ENCODE data around the gene GLI2. TPM values are rescaled to one million over a fixed set of nuclear protein-coding genes. Genes with fewer than 3 reads are reported as not detected.

The GLI2 gene
- polyA plus RNA-seq, 3 donors, result not detected

GRCh38 chr2:120758181-120759144 lies 22.8 kb downstream of the GLI2 start:
- intact Hi-C loops (cut with micrococcal nuclease), result no loop called here
- H3K9me3 ChIP-seq (replicated peaks in 1 of 2; ENCODE audit: control insufficient read depth in 1 of 2, insufficient read depth in 1 of 2, low read length in 2 of 2), result no peaks in the 10 kb centered on the region
- Mint-ChIP-seq H3K4me1 (no peaks in the 10 kb centered on the region), H3K9me3 (peaks cover 0 to 7% (median 2%) of the 10 kb centered on the region in 7 donors), H3K4me3 (no peak overlapping the region), H3K27ac (no peak overlapping the region), H3K36me3 (no peaks in the 10 kb centered on the region), H3K27me3 (ENCODE audit: low read depth in 3 of 3) (peaks cover 0 to 16% (median 7%) of the 10 kb centered on the region in 3 donors)
- H3K4me2 ChIP-seq (replicated peaks; ENCODE audit: extremely low read depth, low read length, poor library complexity, severe bottlenecking), result no peak overlapping the region
- H3K27ac ChIP-seq (ENCODE audit: low read depth in 1 of 2, low read length in 2 of 2), result no peak overlapping the region
- TF ChIP-seq CTCF (IDR thresholded peaks at IDR 0.05), result no peak
- no peak overlapping the region for H3K9ac ChIP-seq (ENCODE audit: insufficient read depth, low read length, poor library complexity, severe bottlenecking)
- no peaks in the 10 kb centered on the region for H3K36me3 ChIP-seq (replicated peaks in 1 of 2; ENCODE audit: control insufficient read depth in 1 of 2, insufficient read depth in 2 of 2, low read length in 2 of 2)
- WGBS (ENCODE audit: insufficient coverage), result 85% methylated on average over 13 of the region's 16 CpGs
- H3K27me3 ChIP-seq (ENCODE audit: control insufficient read depth in 2 of 2, insufficient read depth in 2 of 2, low read length in 2 of 2), result no peaks in the 10 kb centered on the region
- no peak overlapping the region for H3K4me3 ChIP-seq (replicated peaks in 1 of 3; ENCODE audit: low read depth in 2 of 3, low read length in 3 of 3)
- no peaks in the 10 kb centered on the region for H4K20me1 ChIP-seq (ENCODE audit: insufficient read depth, low read length)
- H3K4me1 ChIP-seq (ENCODE audit: control insufficient read depth in 1 of 2, insufficient read depth in 2 of 2, low read length in 2 of 2), result no peaks in the 10 kb centered on the region
- no peak overlapping the region for H2AFZ ChIP-seq (ENCODE audit: insufficient read depth, low read depth, low read length, poor library complexity, severe bottlenecking)
- no peaks in the 10 kb centered on the region for H3K79me2 ChIP-seq (ENCODE audit: insufficient read depth, low read length)
- no peak for DNase-seq

- no peak for DNase-seq
- H4K20me1 ChIP-seq (ENCODE audit: insufficient read depth, low read length), result no peaks in the 10 kb centered on the region
- H3K9me3 Mint-ChIP-seq, result peaks cover 0 to 7% (median 2%) of the 10 kb centered on the region in 7 donors
- H2AFZ ChIP-seq (ENCODE audit: insufficient read depth, low read depth, low read length, poor library complexity, severe bottlenecking), result no peak overlapping the region
- no peaks in the 10 kb centered on the region for H3K79me2 ChIP-seq (ENCODE audit: insufficient read depth, low read length)
- no peak overlapping the region for H3K9ac ChIP-seq (ENCODE audit: insufficient read depth, low read length, poor library complexity, severe bottlenecking)
- H3K27me3 Mint-ChIP-seq (ENCODE audit: low read depth in 3 of 3), result peaks cover 0 to 16% (median 7%) of the 10 kb centered on the region in 3 donors
- no peaks in the 10 kb centered on the region for H3K4me1 Mint-ChIP-seq
- H3K4me3 Mint-ChIP-seq, result no peak overlapping the region
- no peak overlapping the region for H3K27ac Mint-ChIP-seq
- intact Hi-C loops (cut with micrococcal nuclease), result no loop called here
- H3K27ac ChIP-seq (ENCODE audit: low read depth in 1 of 2, low read length in 2 of 2), result no peak overlapping the region
- 100% methylated on average over 1 of the region's 7 CpGs for WGBS (ENCODE audit: insufficient coverage)
- H3K9me3 ChIP-seq (replicated peaks in 1 of 2; ENCODE audit: control insufficient read depth in 1 of 2, insufficient read depth in 1 of 2, low read length in 2 of 2), result no peaks in the 10 kb centered on the region
- H3K36me3 ChIP-seq (replicated peaks in 1 of 2; ENCODE audit: control insufficient read depth in 1 of 2, insufficient read depth in 2 of 2, low read length in 2 of 2), result no peaks in the 10 kb centered on the region
- H3K27me3 ChIP-seq (ENCODE audit: control insufficient read depth in 2 of 2, insufficient read depth in 2 of 2, low read length in 2 of 2), result no peaks in the 10 kb centered on the region
- no peaks in the 10 kb centered on the region for H3K36me3 Mint-ChIP-seq
- no peak overlapping the region for H3K4me2 ChIP-seq (replicated peaks; ENCODE audit: extremely low read depth, low read length, poor library complexity, severe bottlenecking)
- TF ChIP-seq CTCF (IDR thresholded peaks at IDR 0.05), result no peak
- no peak overlapping the region for H3K4me3 ChIP-seq (replicated peaks in 1 of 3; ENCODE audit: low read depth in 2 of 3, low read length in 3 of 3)
- H3K4me1 ChIP-seq (ENCODE audit: control insufficient read depth in 1 of 2, insufficient read depth in 2 of 2, low read length in 2 of 2), result no peaks in the 10 kb centered on the region
Observed at GRCh38 chr2:120759543-120760331, 24.1 kb downstream of the GLI2 start.

Data from CD14-positive monocyte (primary cell).